ENCODE results near the gene CCDC30. TPM values are rescaled to one million over a fixed set of nuclear protein-coding genes. Genes with fewer than 3 reads are reported as not detected.

CCDC30 gene
- polyA plus RNA-seq: 5.3 and 10.0 TPM in 2 replicates

GRCh38 chr1:42462828-42463763, at the start of gene CCDC30:
TSS of gene CCDC30 (plus strand) at chr1:42463286. CDS start at chr1:42480552, 17,266 bp downstream.

GRCh38 chr1:42456010-42456753, 6.9 kb upstream of the CCDC30 start, which contains the start of the genes PPCS and ZMYND12:
TSS of gene PPCS (plus strand) at chr1:42456543. CDS start at chr1:42456566, 23 bp downstream.
TSS of gene ZMYND12 (minus strand) at chr1:42456022. CDS start at chr1:42455997, 25 bp downstream.

GRCh38 chr1:42657981-42658876, 195.1 kb downstream of the CCDC30 start, which contains the start of gene PPIH:
TSS of gene PPIH (plus strand) at chr1:42658423. CDS start at chr1:42658447, 24 bp downstream.

GRCh38 chr1:42681741-42682483, 218.8 kb downstream of the CCDC30 start, which contains the start of gene YBX1:
TSS of gene YBX1 (plus strand) at chr1:42682418. CDS start at chr1:42682566, 148 bp downstream.

Other genes with a start within 250 kb of the CCDC30 start
- gene FOXJ3, start 128.1 kb upstream of the CCDC30 start, polyA plus RNA-seq: 17.1 and 19.9 TPM in 2 replicates
- 4.9 TPM in 2 replicates for gene RIMKLA, start 82.5 kb upstream of the CCDC30 start, polyA plus RNA-seq
- 4.7 and 9.0 TPM in 2 replicates for gene ZMYND12, start 7.3 kb upstream of the CCDC30 start, polyA plus RNA-seq
- 110 and 116 TPM in 2 replicates for gene PPCS, start 6.7 kb upstream of the CCDC30 start, polyA plus RNA-seq
- 33.0 and 47.1 TPM in 2 replicates for gene PPIH, start 195.1 kb downstream of the CCDC30 start, polyA plus RNA-seq
- 43.8 and 52.3 TPM in 2 replicates for gene YBX1, start 219.1 kb downstream of the CCDC30 start, polyA plus RNA-seq